DOHH2 (cell line): ENCODE measurements around the gene ZNF84.

Experiments
- H3F3A ChIP-seq: fragments of 200-600 bp; sonication (generic), shearing (Covaris generic); 2 replicates; pipeline ENCODE4 v1.6.0; 2016; ENCODE audit warnings: antibody characterized with exemption, mild to moderate bottlenecking; ENCODE audit not compliant: control insufficient read depth, insufficient read depth
- H3K27ac ChIP-seq: fragments of 200-600 bp; sonication (generic); 2 replicates; pipeline ENCODE4 v1.5.1; 2014; ENCODE audit warnings: low read depth, mild to moderate bottlenecking, low read length, moderate library complexity
- H3K27me3 ChIP-seq: fragments of 200-600 bp; sonication (generic); 2 replicates; pipeline ENCODE4 v1.6.1; 2014; ENCODE audit warnings: mild to moderate bottlenecking, low read length, mixed read lengths; ENCODE audit not compliant: control insufficient read depth
- H3K36me3 ChIP-seq: fragments of 200-600 bp; sonication (generic); 2 replicates; pipeline ENCODE4 v1.6.1; 2014; ENCODE audit warnings: mild to moderate bottlenecking, low read length, moderate library complexity, mixed read lengths; ENCODE audit not compliant: control insufficient read depth
- H3K4me1 ChIP-seq: fragments of 200-600 bp; sonication (generic); 2 replicates; pipeline ENCODE4 v1.6.1; 2014; ENCODE audit warnings: mild to moderate bottlenecking, low read length, mixed read lengths; ENCODE audit not compliant: control insufficient read depth
- H3K4me2 ChIP-seq: fragments of 200-600 bp; sonication (generic); 2 replicates; pipeline ENCODE4 v1.6.0; 2014; ENCODE audit warnings: mild to moderate bottlenecking, low read length, moderate library complexity
- H3K4me3 ChIP-seq: fragments of 200-600 bp; sonication (generic); 2 replicates; pipeline ENCODE4 v1.5.1; 2014; ENCODE audit warnings: mild to moderate bottlenecking, low read length, mixed read lengths
- H3K79me2 ChIP-seq: fragments of 200-600 bp; sonication (generic); 2 replicates; pipeline ENCODE4 v1.6.1; 2014; ENCODE audit warnings: mild to moderate bottlenecking, low read length, mixed read lengths; ENCODE audit not compliant: control insufficient read depth
- H3K9me2 ChIP-seq: fragments of 200-600 bp; sonication (generic); replicated peaks from 2 replicates; pipeline ENCODE4 v1.6.1; 2014; ENCODE audit warnings: mild to moderate bottlenecking, low read length, mixed read lengths; ENCODE audit not compliant: control insufficient read depth
- H3K9me3 ChIP-seq: fragments of 200-600 bp; sonication (generic); 2 replicates; pipeline ENCODE4 v1.6.1; 2014; ENCODE audit warnings: antibody characterized with exemption, low read length, mixed read lengths; ENCODE audit not compliant: control insufficient read depth, insufficient read depth
- H4K20me1 ChIP-seq: fragments of 200-600 bp; sonication (generic); 2 replicates; pipeline ENCODE4 v1.6.0; 2014; ENCODE audit warnings: low read depth, mild to moderate bottlenecking, antibody characterized with exemption, low read length, moderate library complexity; ENCODE audit not compliant: control insufficient read depth, insufficient read depth
- CTCF ChIP-seq: fragments of 200-600 bp; sonication (generic); IDR thresholded peaks from one replicate; pipeline ENCODE4 v1.5.1; 2014; ENCODE audit warnings: antibody characterized with exemption, mild to moderate bottlenecking, low read depth, low read length; ENCODE audit not compliant: poor library complexity, severe bottlenecking
- EZH2phosphoT487 ChIP-seq: fragments of 200-600 bp; sonication (generic); IDR thresholded peaks from 2 replicates; pipeline ENCODE4 v1.6.1; 2017; ENCODE audit warnings: borderline replicate concordance, mild to moderate bottlenecking, antibody characterized with exemption, low read length, moderate library complexity, mixed read lengths

ZNF84 gene

GRCh38 chr12:133037207-133038005, at the start of gene ZNF84:
Gene ZNF84 (plus strand): TSS chr12:133037509. CDS start chr12:133041468, 3,959 bp downstream.
- peaks cover 40% of the 10 kb centered on the region for H3K79me2 ChIP-seq
- peaks cover 61% of the 10 kb centered on the region for H3K9me3 ChIP-seq
- no peaks in the 10 kb centered on the region for H3K27me3 ChIP-seq
- peaks cover 10% of the 10 kb centered on the region for H3K4me1 ChIP-seq
- TF ChIP-seq CTCF (no peak), EZH2phosphoT487 (no peak)
- no peaks in the 10 kb centered on the region; the same call in 1 of the 2 replicates for H3F3A ChIP-seq
- H4K20me1 ChIP-seq = no peaks in the 10 kb centered on the region
- H3K4me3 ChIP-seq = peak within 1 kb of the TSS; percentile 85
- H3K4me2 ChIP-seq = peak within 1 kb of the TSS; percentile 53
- peak within 1 kb of the TSS; percentile 65 for H3K27ac ChIP-seq
- peaks cover 41% of the 10 kb centered on the region for H3K36me3 ChIP-seq
- H3K9me2 ChIP-seq = no peaks in the 10 kb centered on the region

GRCh38 chr12:132998741-132999140, 38.6 kb upstream of the ZNF84 start:
- Histone ChIP-seq H3K9me3 (peaks cover 41% of the 10 kb centered on the region), H3K4me3 (no peak overlapping the region), H3K4me2 (no peak overlapping the region), H3K36me3 (0 out of 2 replicates have a peak, but pooled peaks cover 8% of the 10 kb centered on the region), H3K4me1 (no peaks in the 10 kb centered on the region), H3F3A (no peaks in the 10 kb centered on the region), H3K27ac (no peak overlapping the region), H3K9me2 (no peaks in the 10 kb centered on the region), H3K27me3 (no peaks in the 10 kb centered on the region), H4K20me1 (no peaks in the 10 kb centered on the region), H3K79me2 (peaks cover 23% of the 10 kb centered on the region)
- TF ChIP-seq CTCF (no peak), EZH2phosphoT487 (no peak)

GRCh38 chr12:133010657-133011297, 26.5 kb upstream of the ZNF84 start:
- Histone ChIP-seq H3K27ac (no peak overlapping the region), H3K27me3 (no peaks in the 10 kb centered on the region), H3K9me2 (no peaks in the 10 kb centered on the region), H3K9me3 (peaks cover 44% of the 10 kb centered on the region; the same call in 1 of the 2 replicates), H3K4me3 (no peak overlapping the region), H3K4me2 (no peak overlapping the region), H4K20me1 (no peaks in the 10 kb centered on the region), H3K36me3 (peaks cover 55% of the 10 kb centered on the region), H3K79me2 (no peaks in the 10 kb centered on the region), H3F3A (no peaks in the 10 kb centered on the region), H3K4me1 (no peaks in the 10 kb centered on the region)
- no peak for TF ChIP-seq CTCF
- no peak for TF ChIP-seq EZH2phosphoT487
